Measurements from ENCODE around the gene RNF212B.
"Not testable (repeated sequence)": the region's sequence is repeated elsewhere in the genome, so short reads cannot be mapped to it uniquely, and the experiment has no call there.

The RNF212B gene

DNA sequence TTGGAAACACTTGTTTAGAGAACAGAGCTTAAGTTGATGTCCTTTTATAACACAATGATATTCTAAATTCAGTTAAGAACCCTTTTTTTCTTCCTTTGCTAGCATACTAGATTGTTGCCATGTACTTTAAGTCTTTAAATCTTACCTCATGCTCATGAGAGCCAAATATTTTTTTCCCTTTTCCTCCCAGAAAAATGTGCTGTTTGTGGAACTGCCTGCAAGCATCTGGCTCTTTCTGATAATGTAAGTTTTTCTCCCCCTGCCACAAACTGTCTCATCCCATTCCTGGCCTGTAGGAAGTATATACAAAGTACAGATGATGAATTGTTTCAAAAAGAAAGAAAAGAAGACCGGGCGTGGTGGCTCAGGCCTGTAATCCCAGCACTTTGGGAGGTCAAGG lies 5.3 kb downstream of the RNF212B start:
- no peak for DNase-seq (ENCODE audit: low read depth, low spot score)

DNA sequence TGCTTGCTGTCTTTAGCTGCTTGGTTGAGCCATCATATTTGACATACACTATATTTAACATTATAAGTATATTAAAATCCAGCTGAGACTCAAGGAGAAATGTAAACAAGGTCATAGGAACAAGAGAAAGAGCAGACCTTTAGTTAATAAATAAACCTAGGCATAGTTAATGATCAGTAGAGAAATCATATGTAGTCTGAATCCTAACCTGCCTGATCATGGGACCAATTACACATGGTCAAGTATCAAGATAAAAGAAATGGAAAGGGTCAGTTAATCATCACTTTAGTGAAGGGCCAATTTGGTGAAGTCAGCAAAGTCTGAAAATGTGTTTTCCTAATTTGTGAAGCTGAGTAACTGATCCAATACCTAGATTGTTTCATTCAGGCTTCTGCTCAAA lies 7.5 kb downstream of the RNF212B start:
- DNase-seq (ENCODE audit: low read depth, low spot score): no peak

DNA sequence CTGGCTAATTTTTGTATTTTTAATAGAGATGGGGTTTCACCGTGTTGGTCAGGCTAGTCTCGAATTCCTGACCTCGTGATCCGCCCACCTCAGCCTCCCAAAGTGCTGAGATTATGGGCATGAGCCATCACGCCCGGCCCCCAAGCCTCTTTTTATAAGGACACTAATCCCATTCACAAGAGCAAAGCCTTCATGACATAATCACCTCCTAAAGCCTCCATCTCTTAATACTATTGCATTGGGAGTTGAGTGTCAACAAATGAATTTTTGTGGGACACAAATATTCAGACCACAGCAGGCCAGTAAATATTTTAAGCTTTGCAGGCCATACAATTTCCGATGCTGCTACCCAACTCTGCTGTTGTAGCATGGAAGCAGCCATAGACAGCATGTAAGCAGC lies 10.9 kb downstream of the RNF212B start:
- no peak for DNase-seq (ENCODE audit: low read depth, low spot score)

DNA sequence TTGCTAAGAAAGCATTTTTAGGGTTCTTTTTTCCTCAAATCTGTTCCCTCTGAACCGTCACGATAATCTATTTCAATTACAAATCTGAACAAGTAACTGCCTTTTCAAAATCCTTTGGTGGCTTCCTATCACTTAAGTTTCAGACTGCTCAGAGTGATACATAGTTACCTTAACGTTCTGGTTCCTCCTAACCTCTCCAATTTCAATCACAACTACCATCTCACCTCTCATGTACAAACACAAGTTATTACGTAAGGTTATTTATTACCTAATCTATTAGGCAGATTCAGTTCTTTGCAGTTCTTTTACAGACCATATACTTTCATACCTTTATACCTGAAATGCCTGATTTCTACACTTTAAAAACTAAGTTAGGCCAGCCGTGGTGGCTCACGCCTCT lies 12.1 kb downstream of the RNF212B start:
- DNase-seq (ENCODE audit: low read depth, low spot score): no peak

DNA sequence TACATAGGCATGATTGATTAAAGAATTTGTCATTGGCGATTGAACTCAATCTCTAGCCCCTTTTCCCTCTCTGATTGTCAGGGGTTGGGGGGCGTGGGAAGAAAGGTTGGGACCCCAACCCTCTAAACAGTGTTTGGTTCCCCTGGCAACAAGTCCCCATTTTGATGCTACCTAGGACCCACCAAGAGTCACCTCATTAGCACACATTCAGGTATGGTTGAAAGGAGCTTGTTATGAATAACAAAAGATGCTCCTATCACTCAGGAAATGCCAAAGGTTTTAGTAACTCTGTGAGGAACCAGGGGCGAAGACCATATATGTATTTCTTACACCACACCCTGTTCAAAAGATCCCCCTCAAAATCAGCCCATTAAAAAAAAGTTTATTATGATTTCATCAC lies 14.3 kb downstream of the RNF212B start:
- DNase-seq (ENCODE audit: low read depth, low spot score): peak; percentile 87

DNA sequence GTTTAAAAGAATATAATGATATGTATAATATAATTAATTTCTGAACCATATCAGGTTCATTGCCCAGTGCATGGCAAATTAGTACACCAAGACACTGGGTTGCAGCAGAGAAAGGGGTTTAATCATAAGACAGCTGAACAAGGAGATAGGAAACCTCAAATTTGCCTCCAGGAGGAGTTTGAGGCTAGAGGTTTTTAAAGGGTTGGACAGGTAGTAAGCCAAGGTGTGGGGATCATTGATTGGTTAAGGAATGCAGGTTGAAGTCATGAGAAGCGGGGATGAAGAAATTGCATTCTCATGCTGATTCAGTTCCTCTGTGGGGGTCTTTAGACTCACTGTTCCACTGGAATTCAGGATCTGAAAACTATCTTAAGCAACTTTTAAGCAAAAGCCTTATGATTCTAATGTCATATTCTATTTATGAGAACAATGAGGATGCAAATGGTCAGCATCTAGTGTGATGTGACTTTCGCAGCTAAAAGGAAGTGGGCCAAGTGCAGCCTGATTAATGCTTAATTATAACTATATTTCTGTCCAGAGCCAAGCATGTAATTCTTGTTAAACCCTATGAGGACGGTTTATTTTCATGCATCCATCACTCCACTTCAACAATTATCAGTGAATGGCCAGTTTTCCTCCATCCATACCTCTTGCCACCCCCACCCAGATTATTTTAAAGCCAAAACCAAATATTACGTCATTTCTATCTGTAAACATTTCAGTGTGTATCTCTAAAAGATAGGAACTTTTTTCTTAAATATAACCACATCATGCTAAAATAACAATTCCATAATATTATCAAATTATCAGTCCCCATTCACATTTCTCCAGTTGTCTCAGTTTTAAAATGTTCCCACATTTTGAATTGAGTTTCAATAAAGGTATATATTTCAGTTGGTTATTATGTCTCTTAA lies 14.9 kb downstream of the RNF212B start:
- DNase-seq (ENCODE audit: low read depth, low spot score): peak; percentile 79

DNA sequence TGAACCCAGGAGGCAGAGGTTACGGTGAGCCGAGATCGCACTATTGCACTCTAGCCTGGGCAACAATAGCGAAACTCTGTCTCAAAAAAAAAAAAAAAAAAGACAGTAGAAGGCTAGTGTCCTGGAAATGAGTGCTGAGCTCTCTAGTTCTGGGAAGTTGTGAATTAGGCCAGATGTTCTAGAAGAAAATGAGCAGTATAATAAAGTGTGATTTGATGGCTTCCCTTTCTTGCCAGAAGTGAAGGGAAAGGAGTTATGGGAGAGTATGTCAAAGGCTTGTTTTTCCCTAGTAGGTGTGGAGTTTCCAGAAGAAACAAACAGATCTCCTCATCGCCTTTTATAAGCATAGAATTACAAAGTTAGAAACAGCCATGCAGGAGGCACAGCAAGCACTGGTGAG lies 20.5 kb downstream of the RNF212B start:
- DNase-seq (ENCODE audit: low read depth, low spot score): no peak

DNA sequence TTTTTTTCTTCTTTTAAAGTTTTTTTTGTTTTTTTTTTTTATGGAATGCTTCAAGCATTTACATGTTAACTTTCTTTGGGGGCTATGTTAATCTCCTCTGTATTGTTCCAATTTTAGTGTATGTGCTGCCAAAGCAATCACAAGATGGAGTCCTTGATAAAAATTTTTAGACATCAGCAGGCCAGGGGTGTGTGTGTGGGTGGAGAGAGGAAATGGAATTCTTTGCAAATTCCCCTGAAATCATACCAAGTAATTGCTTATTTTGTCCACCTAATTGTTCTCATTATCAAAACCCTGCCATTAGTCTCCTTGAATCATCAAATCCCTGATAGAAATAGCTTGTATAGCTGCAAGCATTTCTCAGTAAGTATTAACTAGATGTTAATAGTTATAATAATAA lies 21.7 kb downstream of the RNF212B start:
- DNase-seq (ENCODE audit: low read depth, low spot score): no peak

DNA sequence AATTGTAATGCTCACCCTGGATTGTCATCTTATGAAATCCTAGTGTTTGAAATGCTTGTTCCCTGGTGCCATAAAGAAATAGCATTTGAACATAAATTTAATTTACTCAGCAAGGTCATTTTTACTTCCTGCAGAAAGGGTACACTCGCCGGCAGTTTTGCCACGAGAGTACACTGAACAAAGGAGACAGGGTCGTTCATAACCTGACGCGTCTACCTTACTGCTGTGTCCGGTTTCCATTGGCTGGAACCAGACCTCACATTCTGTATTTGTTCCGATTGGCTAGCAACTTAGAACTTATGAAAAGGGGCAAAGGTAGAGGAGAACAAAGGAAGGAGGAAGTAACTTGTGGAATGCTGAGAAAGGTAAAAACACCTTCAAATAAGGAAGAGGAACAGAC lies 23.1 kb downstream of the RNF212B start:
- not testable (repeated sequence) for DNase-seq (ENCODE audit: low read depth, low spot score)

DNA sequence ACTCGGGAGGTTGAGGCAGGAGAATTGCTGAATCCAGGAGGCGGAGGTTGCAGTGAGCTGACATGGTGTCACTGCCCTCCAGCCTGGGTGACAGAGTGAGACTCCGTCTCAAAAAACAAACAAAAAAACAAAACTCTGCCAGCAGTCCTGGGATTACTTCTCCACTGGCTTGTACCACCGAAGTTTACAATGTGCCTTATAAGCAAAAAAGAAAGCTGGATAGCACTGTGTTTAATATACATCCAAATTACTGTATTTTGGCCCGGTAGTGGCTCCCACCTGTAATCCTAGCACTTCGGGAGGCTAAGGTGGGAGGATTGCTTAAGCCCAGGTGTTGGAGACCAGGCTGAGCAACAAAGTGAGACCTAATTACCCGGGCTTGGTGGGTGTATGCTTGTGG lies 31.5 kb downstream of the RNF212B start:
- no peak for DNase-seq (ENCODE audit: low read depth, low spot score)

DNA sequence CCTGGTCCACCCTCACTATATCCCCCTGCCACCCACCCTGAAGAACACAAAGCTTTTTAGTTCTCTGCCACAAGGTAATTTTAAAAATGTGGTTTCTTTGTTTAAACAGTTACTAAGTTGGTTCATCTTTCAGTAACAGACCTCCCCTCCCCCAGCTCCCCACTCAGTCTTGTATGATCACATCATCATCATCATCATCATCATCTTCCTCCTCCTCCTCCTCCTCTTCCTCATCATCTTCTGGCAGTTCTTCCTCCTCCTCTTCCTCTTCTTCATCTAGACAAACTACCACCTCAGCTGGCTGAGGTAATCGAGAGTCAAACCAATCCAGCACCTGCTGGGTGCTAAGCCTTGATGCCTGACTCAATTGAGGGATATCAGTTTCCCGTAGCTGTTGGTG lies 37.7 kb downstream of the RNF212B start:
- DNase-seq (ENCODE audit: low read depth, low spot score): no peak

DNA sequence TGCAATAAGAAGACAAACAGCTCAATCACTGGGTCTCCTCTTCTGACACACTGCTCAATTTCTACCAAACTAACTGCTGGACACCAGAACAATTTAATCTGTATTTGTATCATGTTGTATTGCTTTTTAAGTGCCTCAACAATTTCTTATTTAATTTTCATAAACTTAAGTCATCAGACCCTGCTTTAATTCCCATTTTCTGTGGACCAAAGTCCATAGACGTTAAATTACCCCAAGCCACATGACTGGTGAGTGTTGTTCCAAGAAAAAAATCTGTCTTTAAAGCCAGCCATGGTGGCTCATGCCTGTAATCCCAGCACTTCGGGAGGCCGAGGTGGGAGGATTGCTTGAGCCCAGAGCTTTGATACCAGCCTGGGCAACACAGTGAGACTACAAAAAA lies 39.5 kb downstream of the RNF212B start:
- no peak for DNase-seq (ENCODE audit: low read depth, low spot score)

DNA sequence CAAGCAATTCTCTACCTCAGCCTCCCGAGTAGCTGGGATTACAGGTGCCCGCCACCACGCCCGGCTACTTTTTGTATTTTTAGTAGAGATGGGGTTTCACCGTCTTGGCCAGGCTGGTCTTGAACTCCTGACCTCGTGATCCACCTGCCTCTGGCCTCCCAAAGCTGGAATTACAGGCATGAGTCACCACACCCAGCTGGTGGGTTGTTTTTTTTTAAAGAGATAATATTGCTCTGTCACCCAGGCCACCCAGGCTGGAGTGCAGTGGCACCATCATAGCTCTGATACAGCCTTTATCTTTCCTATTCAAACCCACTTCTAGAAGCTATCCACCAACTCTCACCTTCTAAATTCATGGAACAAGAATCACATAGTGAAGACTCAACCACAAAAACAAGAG lies 40.2 kb downstream of the RNF212B start:
- not testable (repeated sequence) for DNase-seq (ENCODE audit: low read depth, low spot score)

DNA sequence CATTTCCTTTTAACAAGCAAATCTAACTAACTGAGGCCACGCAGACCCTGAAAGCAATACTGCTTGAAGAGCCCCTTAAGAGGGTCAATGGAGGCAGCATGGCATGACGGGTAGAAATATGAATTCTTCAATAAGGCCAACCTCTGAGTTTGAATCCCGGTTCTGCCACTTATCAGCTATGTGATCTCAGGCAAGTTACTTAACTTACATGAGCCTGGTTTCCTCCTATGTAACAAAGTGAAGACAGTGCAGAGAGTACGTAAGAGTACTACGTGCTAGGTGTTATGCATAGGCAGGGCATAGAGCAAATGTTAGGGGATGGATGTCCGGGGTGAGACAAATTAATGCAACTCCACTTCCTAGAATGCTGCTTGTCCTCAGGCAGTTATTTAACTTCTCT lies 43.5 kb downstream of the RNF212B start:
- DNase-seq (ENCODE audit: low read depth, low spot score): no peak

DNA sequence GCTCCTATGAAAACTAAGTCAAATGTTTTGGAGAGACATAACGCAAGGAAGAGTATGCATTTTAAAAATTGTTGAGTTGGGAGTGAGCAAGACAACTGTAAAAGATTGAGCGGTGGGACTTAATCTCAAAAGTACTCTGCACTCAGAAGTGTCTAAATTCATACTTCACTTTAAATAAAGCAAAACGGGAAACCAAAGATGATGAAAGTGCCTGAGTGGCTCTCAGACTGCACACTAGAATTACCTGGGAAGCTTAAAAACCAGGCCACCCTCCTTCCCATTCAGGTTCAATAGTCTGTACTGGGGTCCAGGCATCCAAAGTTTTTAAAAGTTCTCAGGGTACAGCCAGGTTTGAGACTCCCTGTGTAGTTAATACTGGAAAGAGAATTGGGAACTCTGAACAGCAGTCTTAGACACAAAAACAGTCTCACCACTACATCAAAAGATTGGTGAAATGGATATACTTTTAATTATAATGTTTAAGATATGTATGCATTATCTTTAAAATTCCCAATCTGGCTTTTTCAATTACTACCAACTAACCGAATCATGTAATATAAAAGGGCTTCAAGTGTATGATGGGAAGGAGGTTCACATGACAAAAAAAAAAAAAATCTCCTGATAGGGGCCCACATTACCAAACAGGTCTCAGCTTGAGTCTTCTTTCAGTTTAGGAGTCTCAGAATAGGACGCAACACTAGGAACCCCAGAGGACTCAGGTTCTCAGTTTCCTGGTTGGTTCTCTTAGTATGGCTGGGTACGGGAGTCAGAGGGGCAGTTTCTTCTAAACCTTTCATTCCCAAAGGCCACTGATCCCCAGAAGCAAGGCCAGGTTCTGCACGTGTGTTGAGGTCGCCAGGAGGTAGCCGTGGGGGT lies 47.2 kb downstream of the RNF212B start:
- no peak for DNase-seq (ENCODE audit: low read depth, low spot score)

DNA sequence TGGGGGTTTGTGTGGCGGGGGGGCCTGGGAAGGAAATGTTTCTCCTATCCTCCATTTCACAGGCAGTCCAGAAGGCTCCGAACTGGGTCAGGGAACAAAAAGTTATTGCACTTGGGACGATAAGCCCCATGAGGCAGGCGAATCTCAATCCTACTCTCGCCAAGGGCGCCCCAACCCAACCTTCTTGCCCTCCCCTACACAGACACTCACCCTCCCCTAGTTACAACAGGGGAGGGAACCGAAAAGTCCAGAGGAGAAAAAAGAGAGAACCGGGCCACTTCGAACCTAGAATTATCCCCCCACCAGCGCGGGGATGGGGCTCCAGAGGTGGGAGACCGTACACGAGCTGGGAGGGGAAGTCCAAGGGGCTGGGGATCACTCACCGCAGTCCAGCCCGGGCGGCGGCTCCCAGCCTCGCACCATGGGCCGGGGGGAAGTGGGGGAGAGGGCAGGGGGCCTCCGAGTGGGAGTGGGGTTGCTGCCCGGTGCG lies 47.8 kb downstream of the RNF212B start:
- no peak for DNase-seq (ENCODE audit: low read depth, low spot score)

DNA sequence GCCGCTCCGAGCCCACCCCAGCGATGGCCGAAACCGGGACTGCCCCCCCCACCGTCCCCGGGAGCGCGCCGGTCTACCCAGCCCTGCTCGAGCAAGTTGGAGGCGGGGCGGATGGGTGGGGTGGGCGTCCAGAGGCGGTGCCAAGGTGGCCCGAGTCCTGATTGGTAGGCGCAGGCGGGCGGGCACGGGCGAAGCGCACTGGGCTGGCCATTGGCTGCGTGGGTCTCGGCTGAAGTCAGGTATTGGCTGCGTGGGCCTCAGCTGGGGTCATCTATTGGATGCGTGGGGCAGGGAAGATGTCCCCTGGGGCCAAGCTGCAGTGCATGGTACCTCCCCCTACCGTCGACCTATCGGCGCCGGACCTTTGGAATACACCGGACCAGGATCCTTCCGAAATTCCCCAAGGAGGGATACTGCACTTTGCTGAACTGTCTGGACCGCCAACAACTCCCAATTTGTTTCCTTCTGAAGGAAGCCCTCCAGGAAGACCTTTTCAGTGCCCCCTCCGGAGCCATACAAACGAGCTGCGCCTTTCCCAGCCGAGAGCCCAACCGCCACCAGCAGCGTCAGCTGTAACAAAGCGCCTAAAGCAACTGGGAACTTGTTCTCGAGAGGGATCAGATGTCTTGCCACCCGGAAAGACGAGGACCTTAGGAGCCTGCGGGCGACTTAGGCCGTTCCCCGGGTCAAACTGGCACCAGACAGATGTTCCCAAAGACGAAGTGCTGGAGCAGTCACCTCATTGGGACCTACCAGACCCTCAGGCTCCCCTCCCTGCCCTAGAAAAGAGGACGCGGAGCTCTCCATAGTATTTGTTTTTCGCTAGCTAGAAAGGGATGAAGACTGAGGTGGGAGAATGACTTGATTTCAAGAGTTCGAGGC lies 48.5 kb downstream of the RNF212B start, which contains the start of gene HOMEZ:
TSS of gene HOMEZ (minus strand) at position 113 of the 882 bp plus-strand sequence. CDS start 180 bp downstream, outside the sequence.
- peak; percentile 87 for DNase-seq (ENCODE audit: low read depth, low spot score)

DNA sequence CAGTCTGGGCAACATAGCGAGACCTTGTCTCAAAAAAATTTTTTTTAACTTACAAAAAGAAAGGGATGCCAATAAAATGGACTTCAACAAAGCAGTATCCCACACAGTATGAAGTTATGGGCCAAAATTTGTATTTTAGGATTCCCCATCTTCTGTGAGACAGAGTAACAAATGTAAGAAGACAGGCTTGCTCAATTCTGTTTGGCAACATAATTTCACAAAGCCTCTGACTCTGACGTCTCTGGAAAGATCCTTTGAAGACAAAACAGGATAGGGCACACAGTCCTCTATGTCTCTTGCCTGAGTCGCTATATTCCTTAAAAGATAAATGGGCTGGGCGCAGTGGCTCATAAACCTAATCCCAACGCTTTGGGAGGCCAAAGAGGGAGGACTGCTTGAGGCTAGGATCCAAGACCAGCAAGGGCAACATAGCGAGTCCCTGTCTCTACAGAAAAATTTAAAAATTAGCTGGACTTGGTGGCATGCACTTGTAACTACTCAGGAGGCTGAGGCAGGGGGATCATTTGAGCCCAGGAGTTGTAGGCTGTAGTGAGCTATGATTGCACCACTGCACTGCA lies 49.3 kb downstream of the RNF212B start:
- DNase-seq (ENCODE audit: low read depth, low spot score): no peak

DNA sequence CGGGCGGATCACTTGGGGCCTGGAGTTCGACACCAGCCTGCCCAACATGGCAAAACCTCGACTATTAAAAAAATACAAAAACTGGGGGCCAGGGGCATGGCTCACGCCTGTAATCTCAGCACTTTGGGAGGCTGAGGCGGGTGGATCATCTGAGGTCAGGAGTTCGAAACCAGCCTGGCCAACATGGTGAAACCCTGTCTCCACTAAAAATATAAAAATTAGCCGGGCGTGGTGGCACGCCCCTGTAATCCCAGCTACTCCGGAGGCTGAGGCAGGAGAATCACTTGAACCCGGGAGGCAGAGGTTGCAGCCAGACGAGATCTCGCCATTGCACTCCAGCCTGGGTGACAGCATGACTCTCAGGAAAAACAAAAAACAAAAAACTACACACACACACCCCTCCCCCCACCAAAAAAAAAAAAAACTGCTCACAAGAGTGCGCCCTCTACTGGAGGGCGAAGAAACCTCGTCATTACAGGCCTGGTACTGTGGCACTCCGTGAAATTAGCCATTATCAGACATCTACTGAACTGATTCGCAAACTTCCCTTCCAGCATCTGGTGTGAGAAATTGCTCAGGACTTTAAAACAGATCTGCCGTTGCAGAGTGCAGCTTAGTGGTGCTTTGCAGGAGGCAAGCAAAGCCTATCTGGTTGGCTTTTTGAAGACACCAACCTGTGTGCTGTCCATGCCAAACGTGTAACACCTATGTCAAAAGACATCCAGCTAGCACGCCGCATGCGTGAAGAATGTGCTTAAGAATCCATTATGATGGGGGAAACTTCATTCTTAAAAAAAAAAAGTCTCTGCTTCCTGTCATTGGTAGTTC lies 57.2 kb downstream of the RNF212B start:
- no peak for DNase-seq (ENCODE audit: low read depth, low spot score)
